Endothelial cell of umbilical vein (primary cell): ENCODE data around the gene ADAT3. TPM values are rescaled to one million over a fixed set of nuclear protein-coding genes. Genes with fewer than 3 reads are reported as not detected.

Experiments
- BruUV-seq: library from RNA; stranded (reverse); fragments of 400-500 nt; replicated peaks from 2 replicates; lab custom pipeline; 2021; lab: Mats Ljungman, UMichigan
- CTCF ChIA-PET: fragments of 300-600, 350-600 bp; sonication (Branson Sonifier 250); formaldehyde crosslinking; loops from one replicate; lab custom pipeline; 2021; ENCODE audit warnings: antibody characterized with exemption, inconsistent platforms; lab: Charles Lee
- POLR2A ChIA-PET: fragments of 300-600, 350-600 bp; sonication (Branson Sonifier 250); formaldehyde crosslinking; loops from one replicate; lab custom pipeline; 2021; ENCODE audit warnings: antibody characterized with exemption, inconsistent platforms; lab: Charles Lee
- DNase-seq: peaks from one replicate; pipeline ENCODE4 v3.0.0-alpha.2; 2011; ENCODE audit warnings: low read depth, low spot score
- FAIRE-seq: peaks from 2 replicates; lab custom pipeline; 2011; peaks lifted over from hg19 to GRCh38; lab: Jason Lieb, UNC
- H2AFZ ChIP-seq: 2 replicates; pipeline ENCODE4 v1.6.0; 2012; ENCODE audit warnings: low read depth, low read length, control low read depth, inconsistent platforms
- H3K27ac ChIP-seq: 2 replicates; pipeline ENCODE4 v1.5.1; 2011; ENCODE audit warnings: low read depth, mild to moderate bottlenecking, control low read depth, low read length, moderate library complexity; ENCODE audit not compliant: insufficient read depth
- H3K27me3 ChIP-seq, 2 experiments: 2 replicates each; pipeline versions ENCODE4 v1.6.0 to v1.6.1; 2011; ENCODE audit warnings: low read length in 2 of 2, mixed read lengths in 1 of 2; ENCODE audit not compliant: control insufficient read depth in 2 of 2, insufficient read depth in 2 of 2
- H3K36me3 ChIP-seq, 2 experiments: 2 replicates in 1 of 2; 3 replicates in 1 of 2; pipeline ENCODE4 v1.5.1; 2011; ENCODE audit warnings: low read length in 2 of 2, mild to moderate bottlenecking in 1 of 2, moderate library complexity in 1 of 2; ENCODE audit not compliant: control insufficient read depth in 2 of 2, insufficient read depth in 2 of 2; ENCODE audit errors: extremely low read depth in 1 of 2
- H3K4me1 ChIP-seq: 3 replicates; pipeline ENCODE4 v1.5.1; 2011; ENCODE audit warnings: mild to moderate bottlenecking, low read length; ENCODE audit not compliant: control insufficient read depth, insufficient read depth; ENCODE audit errors: extremely low read depth
- H3K4me2 ChIP-seq: 2 replicates; pipeline ENCODE4 v1.6.1; 2011; ENCODE audit warnings: low read length, control low read depth, mixed read lengths; ENCODE audit not compliant: insufficient read depth
- H3K4me3 ChIP-seq, 3 experiments: fragments of 200-600 bp in 1 of 3; sonication (generic), shearing (Covaris generic) in 1 of 3; replicated peaks in 1 of 3; 2 replicates each; pipeline ENCODE4 v1.5.1; 2011 to 2016; ENCODE audit warnings: control low read depth in 3 of 3, low read length in 3 of 3, mild to moderate bottlenecking in 2 of 3, inconsistent platforms in 1 of 3, low read depth in 1 of 3, moderate library complexity in 1 of 3; ENCODE audit not compliant: insufficient read depth in 1 of 3
- H3K79me2 ChIP-seq: 2 replicates; pipeline ENCODE4 v1.6.0; 2012; ENCODE audit warnings: low read length, inconsistent platforms; ENCODE audit not compliant: control insufficient read depth, insufficient read depth
- H3K9ac ChIP-seq: replicated peaks from 2 replicates; pipeline ENCODE3; 2011; ENCODE audit warnings: low read length, control low read depth; ENCODE audit not compliant: insufficient read depth; ENCODE audit errors: extremely low read depth
- H3K9me1 ChIP-seq: replicated peaks from 3 replicates; pipeline ENCODE4 v1.6.0; 2011; ENCODE audit warnings: mild to moderate bottlenecking, low read length; ENCODE audit not compliant: control insufficient read depth, insufficient read depth; ENCODE audit errors: extremely low read depth
- H3K9me3 ChIP-seq: replicated peaks from 2 replicates; pipeline ENCODE4 v1.5.1; 2012; ENCODE audit warnings: low read length, inconsistent platforms; ENCODE audit not compliant: control insufficient read depth, insufficient read depth
- H4K20me1 ChIP-seq: replicated peaks from 2 replicates; pipeline ENCODE3; 2011; ENCODE audit warnings: mild to moderate bottlenecking, low read length; ENCODE audit not compliant: control insufficient read depth, insufficient read depth; ENCODE audit errors: extremely low read depth
- FOS ChIP-seq: IDR thresholded peaks from 2 replicates; pipeline ENCODE4 v1.6.1; 2011; ENCODE audit warnings: mild to moderate bottlenecking, low read length, moderate library complexity, borderline replicate concordance; ENCODE audit not compliant: insufficient read depth
- GATA2 ChIP-seq: IDR thresholded peaks from 2 replicates; pipeline ENCODE4 v1.7.0; 2011; ENCODE audit warnings: low read depth, mild to moderate bottlenecking, moderate library complexity, mixed read lengths, low read length; ENCODE audit not compliant: insufficient read length, insufficient read depth
- JUN ChIP-seq: IDR thresholded peaks from 2 replicates; pipeline ENCODE4 v1.6.1; 2011; ENCODE audit warnings: borderline replicate concordance, low read depth; ENCODE audit not compliant: insufficient read length, insufficient read depth
- MYC ChIP-seq: IDR thresholded peaks from one replicate; pipeline ENCODE4 v1.6.1; 2011; ENCODE audit warnings: mild to moderate bottlenecking, low read depth, low read length
- POLR2A ChIP-seq: IDR thresholded peaks from 2 replicates; pipeline ENCODE4 v1.6.1; 2012; ENCODE audit warnings: low read depth, mild to moderate bottlenecking, control low read depth, low read length
- POLR2AphosphoS5 ChIP-seq: IDR thresholded peaks from 2 replicates; pipeline ENCODE4 v1.6.1; 2012; ENCODE audit warnings: low read depth, mild to moderate bottlenecking, control low read depth, low read length, moderate library complexity; ENCODE audit not compliant: insufficient read depth
- dilution Hi-C: fragments of 300-500 bp; cut with MboI; formaldehyde crosslinking; loops from one replicate; pipeline ENCODE4 v1.15.0; 2019; ENCODE audit warnings: low sequenced_read_pairs; ENCODE audit not compliant: extremely low pct_ligation_motif_present
- intact Hi-C: fragments of 100-400 bp; cut with micrococcal nuclease; formaldehyde crosslinking; loops from one replicate; pipeline ENCODE4 v1.10.0; 2022
- polyA plus RNA-seq, 4 experiments: library from polyadenylated mRNA; depleted of rRNA in 3 of 4; stranded (reverse) in 3 of 4; unstranded in 1 of 4; fragments of >200 nt; gene quantifications; 2 replicates each; pipeline versions ENCODE4 v1.2.1 to v1.2.3, GENCODE V29; 2011 to 2012; ENCODE audit warnings: missing spikeins in 1 of 4
- total RNA-seq: library from RNA; stranded (reverse); gene quantifications from 2 replicates; pipeline ENCODE4 v1.2.3, GENCODE V29; 2021
- TF ChIP-seq, protein P1 (sequence below): IDR thresholded peaks from 2 replicates; pipeline ENCODE4 v1.6.1; 2011; ENCODE audit not compliant: insufficient read depth, insufficient read length
- TF ChIP-seq, protein P2 (sequence below), 2 donors: IDR thresholded peaks; 1 replicate in 1 of 2; 2 replicates in 1 of 2; pipeline ENCODE4 v1.5.1; 2011; ENCODE audit warnings: low read length in 2 of 2, mild to moderate bottlenecking in 2 of 2, moderate library complexity in 2 of 2, control low read depth in 1 of 2, inconsistent platforms in 1 of 2, low read depth in 1 of 2; ENCODE audit not compliant: insufficient read depth in 1 of 2; ENCODE audit errors: extremely low read depth in 1 of 2

ADAT3 gene
- total and polyA plus RNA-seq, 2 donors (not counting 3 experiments of a cell fraction or from before 2014, with no cell fraction given), result 5.7 to 11.7 TPM

DNA sequence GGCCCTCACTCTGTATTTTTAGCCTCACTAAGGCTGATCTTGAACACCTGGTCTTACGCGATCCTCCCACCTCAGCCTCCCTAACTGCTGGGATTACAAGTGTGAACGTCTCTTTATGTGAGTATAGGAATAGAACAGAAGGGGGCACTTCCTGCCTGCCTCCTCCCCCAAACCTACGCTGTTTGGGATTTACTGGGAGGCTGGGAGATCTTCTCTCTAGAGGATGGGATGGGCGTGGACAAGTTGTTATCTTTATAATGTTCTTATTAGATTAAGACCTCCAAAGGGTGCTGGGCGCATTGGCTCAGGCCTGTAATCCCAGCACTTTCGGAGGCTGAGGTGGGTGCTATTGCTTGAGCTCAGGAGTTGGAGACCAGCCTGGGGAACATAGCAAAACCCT, 32.9 kb downstream of the ADAT3 start:
- ChIA-PET CTCF (no interaction called here), POLR2A (no interaction called here)
- no peaks in the 10 kb centered on the region for H3K9me1 ChIP-seq
- DNase-seq (no peak), FAIRE-seq (no peak)
- no peaks in the 10 kb centered on the region for H4K20me1 ChIP-seq
- no peak overlapping the region for H3K4me3 ChIP-seq
- H3K36me3 ChIP-seq, result no peaks in the 10 kb centered on the region
- intact Hi-C loops (loop anchor here (10.0 kb wide), 1 partner anchor 377 kb away; no protein-coding TSS in a partner anchor), dilution Hi-C loops (no loop called here)
- H3K4me2 ChIP-seq, result no peak overlapping the region
- H3K27me3 ChIP-seq, result no peaks in the 10 kb centered on the region
- BruUV-seq, result no TSS peak
- no peaks in the 10 kb centered on the region for H3K9me3 ChIP-seq
- H3K27ac ChIP-seq, result no peak overlapping the region
- H3K4me1 ChIP-seq, result peaks cover 12% of the 10 kb centered on the region
- TF ChIP-seq, protein P1, sequence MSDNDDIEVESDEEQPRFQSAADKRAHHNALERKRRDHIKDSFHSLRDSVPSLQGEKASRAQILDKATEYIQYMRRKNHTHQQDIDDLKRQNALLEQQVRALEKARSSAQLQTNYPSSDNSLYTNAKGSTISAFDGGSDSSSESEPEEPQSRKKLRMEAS, result no peak
- TF ChIP-seq POLR2A, result no peak
- no peak for TF ChIP-seq MYC
- TF ChIP-seq POLR2AphosphoS5, result no peak
- TF ChIP-seq GATA2, result no peak
- no peak for TF ChIP-seq JUN
- TF ChIP-seq, protein P2, sequence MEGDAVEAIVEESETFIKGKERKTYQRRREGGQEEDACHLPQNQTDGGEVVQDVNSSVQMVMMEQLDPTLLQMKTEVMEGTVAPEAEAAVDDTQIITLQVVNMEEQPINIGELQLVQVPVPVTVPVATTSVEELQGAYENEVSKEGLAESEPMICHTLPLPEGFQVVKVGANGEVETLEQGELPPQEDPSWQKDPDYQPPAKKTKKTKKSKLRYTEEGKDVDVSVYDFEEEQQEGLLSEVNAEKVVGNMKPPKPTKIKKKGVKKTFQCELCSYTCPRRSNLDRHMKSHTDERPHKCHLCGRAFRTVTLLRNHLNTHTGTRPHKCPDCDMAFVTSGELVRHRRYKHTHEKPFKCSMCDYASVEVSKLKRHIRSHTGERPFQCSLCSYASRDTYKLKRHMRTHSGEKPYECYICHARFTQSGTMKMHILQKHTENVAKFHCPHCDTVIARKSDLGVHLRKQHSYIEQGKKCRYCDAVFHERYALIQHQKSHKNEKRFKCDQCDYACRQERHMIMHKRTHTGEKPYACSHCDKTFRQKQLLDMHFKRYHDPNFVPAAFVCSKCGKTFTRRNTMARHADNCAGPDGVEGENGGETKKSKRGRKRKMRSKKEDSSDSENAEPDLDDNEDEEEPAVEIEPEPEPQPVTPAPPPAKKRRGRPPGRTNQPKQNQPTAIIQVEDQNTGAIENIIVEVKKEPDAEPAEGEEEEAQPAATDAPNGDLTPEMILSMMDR (IDR thresholded peaks at IDR 0.05; ENCODE audit: extremely low read depth in 1 of 2, insufficient read depth in 1 of 2, low read depth in 1 of 2, low read length in 2 of 2), result no peak
- TF ChIP-seq FOS, result no peak
- H2AFZ ChIP-seq, result no peak overlapping the region
- H3K79me2 ChIP-seq, result peaks cover 18% of the 10 kb centered on the region
- H3K9ac ChIP-seq, result no peak overlapping the region
